Stimulated activated CD4-positive, alpha-beta T cell treated with anti-CD3 and anti-CD28 coated beads, TNF-alpha, amount 100 ng/mL, for 24 hours (primary cell): Measurements from ENCODE around the gene RAB19.
"Not testable (repeated sequence)": the region's sequence is repeated elsewhere in the genome, so short reads cannot be mapped to it uniquely, and the experiment has no call there.

Experiments used
- DNase-seq, 3 experiments: peaks; one replicate each; pipeline ENCODE4 v3.0.0-alpha.2; 2020; ENCODE audit warnings: low read depth in 3 of 3

RAB19 gene

GRCh38 chr7:140400381-140400780, 3.5 kb upstream of the RAB19 start:
- no peak for DNase-seq

- DNase-seq: no peak
Observed at GRCh38 chr7:140402178-140402835, 1.6 kb upstream of the RAB19 start.

- no peak for DNase-seq
Observed at GRCh38 chr7:140404565-140405065, 757 bp downstream of the RAB19 start.

GRCh38 chr7:140415361-140415760, 11.5 kb downstream of the RAB19 start:
- DNase-seq: no peak

- DNase-seq: not testable (repeated sequence)
Observed at GRCh38 chr7:140415816-140416215, 12.0 kb downstream of the RAB19 start.

GRCh38 chr7:140416560-140416959, 12.7 kb downstream of the RAB19 start:
- no peak for DNase-seq

- DNase-seq: no peak
Observed at GRCh38 chr7:140417456-140418155, 13.7 kb downstream of the RAB19 start.

- not testable (repeated sequence) for DNase-seq
Observed at GRCh38 chr7:140418156-140418472, 14.3 kb downstream of the RAB19 start.

GRCh38 chr7:140418653-140419052, 14.8 kb downstream of the RAB19 start:
- no peak for DNase-seq

- DNase-seq: no peak
Observed at GRCh38 chr7:140421521-140421920, 17.7 kb downstream of the RAB19 start.

- no peak for DNase-seq
Observed at GRCh38 chr7:140423501-140423900, 19.6 kb downstream of the RAB19 start.

- DNase-seq: no peak
Observed at GRCh38 chr7:140425718-140426117, 21.9 kb downstream of the RAB19 start.

GRCh38 chr7:140426130-140426529, 22.3 kb downstream of the RAB19 start:
- DNase-seq: no peak

GRCh38 chr7:140433396-140433795, 29.5 kb downstream of the RAB19 start:
- no peak for DNase-seq

GRCh38 chr7:140435252-140435895, 31.5 kb downstream of the RAB19 start:
- no peak for DNase-seq

- no peak for DNase-seq
Observed at GRCh38 chr7:140439359-140439758, 35.5 kb downstream of the RAB19 start.

- DNase-seq: no peak
Observed at GRCh38 chr7:140440593-140440992, 36.7 kb downstream of the RAB19 start.

- no peak for DNase-seq
Observed at GRCh38 chr7:140441519-140441918, 37.7 kb downstream of the RAB19 start.

GRCh38 chr7:140446467-140446866, 42.6 kb downstream of the RAB19 start:
- no peak for DNase-seq

- no peak for DNase-seq
Observed at GRCh38 chr7:140447841-140448240, 44.0 kb downstream of the RAB19 start.

- no peak for DNase-seq
Observed at GRCh38 chr7:140448781-140449480, 45.1 kb downstream of the RAB19 start.

- DNase-seq: no peak
Observed at GRCh38 chr7:140451716-140452115, 47.9 kb downstream of the RAB19 start.
